Measurements from ENCODE around the gene TMEM232. TPM values are rescaled to one million over a fixed set of nuclear protein-coding genes. Genes with fewer than 3 reads are reported as not detected.

TMEM232 gene
- total and polyA plus RNA-seq, 9 of the 15 experiments (the other 6 are each of a cell fraction or from before 2014, with no cell fraction given): 0.09 to 2.2 (median 0.41) TPM

DNA sequence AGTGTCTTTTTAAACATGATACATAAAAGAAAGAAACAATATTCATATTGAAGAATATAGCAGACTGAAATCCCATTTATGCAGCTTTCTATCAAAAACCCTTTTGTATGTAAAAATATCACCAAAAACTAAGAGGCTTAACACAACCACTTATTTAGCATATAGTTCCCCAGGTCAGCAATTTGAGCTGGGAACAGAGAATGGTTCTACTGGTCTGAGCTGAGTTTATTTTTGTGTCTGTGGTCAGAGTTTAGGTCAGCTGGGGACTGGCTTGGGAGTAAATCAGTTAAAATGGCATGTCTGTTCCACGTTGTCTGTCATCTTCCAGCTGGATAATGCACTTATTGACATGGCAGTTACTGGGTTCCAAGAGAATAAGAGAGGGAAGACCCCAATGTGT, 165.0 kb downstream of the TMEM232 start (continued):
- TF ChIP-seq PTTG1 (tag; IDR thresholded peaks at IDR 0.05; ENCODE audit: low read depth) (no peak), CBX3 (IDR thresholded peaks at IDR 0.05; ENCODE audit: borderline replicate concordance in 1 of 2, low read length in 2 of 2) (no peak), MYC (IDR thresholded peaks at IDR 0.05; ENCODE audit: low read depth, low read length) (no peak), MYC (CRISPR knock-in tag; IDR thresholded peaks at IDR 0.05; ENCODE audit: borderline replicate concordance, low read depth) (no peak), SAFB (IDR thresholded peaks at IDR 0.05; ENCODE audit: borderline replicate concordance, low read depth, low read length) (no peak)
- TF ChIP-seq, protein P1, sequence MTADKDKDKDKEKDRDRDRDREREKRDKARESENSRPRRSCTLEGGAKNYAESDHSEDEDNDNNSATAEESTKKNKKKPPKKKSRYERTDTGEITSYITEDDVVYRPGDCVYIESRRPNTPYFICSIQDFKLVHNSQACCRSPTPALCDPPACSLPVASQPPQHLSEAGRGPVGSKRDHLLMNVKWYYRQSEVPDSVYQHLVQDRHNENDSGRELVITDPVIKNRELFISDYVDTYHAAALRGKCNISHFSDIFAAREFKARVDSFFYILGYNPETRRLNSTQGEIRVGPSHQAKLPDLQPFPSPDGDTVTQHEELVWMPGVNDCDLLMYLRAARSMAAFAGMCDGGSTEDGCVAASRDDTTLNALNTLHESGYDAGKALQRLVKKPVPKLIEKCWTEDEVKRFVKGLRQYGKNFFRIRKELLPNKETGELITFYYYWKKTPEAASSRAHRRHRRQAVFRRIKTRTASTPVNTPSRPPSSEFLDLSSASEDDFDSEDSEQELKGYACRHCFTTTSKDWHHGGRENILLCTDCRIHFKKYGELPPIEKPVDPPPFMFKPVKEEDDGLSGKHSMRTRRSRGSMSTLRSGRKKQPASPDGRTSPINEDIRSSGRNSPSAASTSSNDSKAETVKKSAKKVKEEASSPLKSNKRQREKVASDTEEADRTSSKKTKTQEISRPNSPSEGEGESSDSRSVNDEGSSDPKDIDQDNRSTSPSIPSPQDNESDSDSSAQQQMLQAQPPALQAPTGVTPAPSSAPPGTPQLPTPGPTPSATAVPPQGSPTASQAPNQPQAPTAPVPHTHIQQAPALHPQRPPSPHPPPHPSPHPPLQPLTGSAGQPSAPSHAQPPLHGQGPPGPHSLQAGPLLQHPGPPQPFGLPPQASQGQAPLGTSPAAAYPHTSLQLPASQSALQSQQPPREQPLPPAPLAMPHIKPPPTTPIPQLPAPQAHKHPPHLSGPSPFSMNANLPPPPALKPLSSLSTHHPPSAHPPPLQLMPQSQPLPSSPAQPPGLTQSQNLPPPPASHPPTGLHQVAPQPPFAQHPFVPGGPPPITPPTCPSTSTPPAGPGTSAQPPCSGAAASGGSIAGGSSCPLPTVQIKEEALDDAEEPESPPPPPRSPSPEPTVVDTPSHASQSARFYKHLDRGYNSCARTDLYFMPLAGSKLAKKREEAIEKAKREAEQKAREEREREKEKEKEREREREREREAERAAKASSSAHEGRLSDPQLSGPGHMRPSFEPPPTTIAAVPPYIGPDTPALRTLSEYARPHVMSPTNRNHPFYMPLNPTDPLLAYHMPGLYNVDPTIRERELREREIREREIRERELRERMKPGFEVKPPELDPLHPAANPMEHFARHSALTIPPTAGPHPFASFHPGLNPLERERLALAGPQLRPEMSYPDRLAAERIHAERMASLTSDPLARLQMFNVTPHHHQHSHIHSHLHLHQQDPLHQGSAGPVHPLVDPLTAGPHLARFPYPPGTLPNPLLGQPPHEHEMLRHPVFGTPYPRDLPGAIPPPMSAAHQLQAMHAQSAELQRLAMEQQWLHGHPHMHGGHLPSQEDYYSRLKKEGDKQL (CRISPR knock-in tag; IDR thresholded peaks at IDR 0.05; ENCODE audit: borderline replicate concordance): no peak
- TF ChIP-seq, protein P2, sequence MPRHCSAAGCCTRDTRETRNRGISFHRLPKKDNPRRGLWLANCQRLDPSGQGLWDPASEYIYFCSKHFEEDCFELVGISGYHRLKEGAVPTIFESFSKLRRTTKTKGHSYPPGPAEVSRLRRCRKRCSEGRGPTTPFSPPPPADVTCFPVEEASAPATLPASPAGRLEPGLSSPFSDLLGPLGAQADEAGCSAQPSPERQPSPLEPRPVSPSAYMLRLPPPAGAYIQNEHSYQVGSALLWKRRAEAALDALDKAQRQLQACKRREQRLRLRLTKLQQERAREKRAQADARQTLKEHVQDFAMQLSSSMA (CRISPR knock-in tag; IDR thresholded peaks at IDR 0.05): no peak
- TF ChIP-seq, protein P3, sequence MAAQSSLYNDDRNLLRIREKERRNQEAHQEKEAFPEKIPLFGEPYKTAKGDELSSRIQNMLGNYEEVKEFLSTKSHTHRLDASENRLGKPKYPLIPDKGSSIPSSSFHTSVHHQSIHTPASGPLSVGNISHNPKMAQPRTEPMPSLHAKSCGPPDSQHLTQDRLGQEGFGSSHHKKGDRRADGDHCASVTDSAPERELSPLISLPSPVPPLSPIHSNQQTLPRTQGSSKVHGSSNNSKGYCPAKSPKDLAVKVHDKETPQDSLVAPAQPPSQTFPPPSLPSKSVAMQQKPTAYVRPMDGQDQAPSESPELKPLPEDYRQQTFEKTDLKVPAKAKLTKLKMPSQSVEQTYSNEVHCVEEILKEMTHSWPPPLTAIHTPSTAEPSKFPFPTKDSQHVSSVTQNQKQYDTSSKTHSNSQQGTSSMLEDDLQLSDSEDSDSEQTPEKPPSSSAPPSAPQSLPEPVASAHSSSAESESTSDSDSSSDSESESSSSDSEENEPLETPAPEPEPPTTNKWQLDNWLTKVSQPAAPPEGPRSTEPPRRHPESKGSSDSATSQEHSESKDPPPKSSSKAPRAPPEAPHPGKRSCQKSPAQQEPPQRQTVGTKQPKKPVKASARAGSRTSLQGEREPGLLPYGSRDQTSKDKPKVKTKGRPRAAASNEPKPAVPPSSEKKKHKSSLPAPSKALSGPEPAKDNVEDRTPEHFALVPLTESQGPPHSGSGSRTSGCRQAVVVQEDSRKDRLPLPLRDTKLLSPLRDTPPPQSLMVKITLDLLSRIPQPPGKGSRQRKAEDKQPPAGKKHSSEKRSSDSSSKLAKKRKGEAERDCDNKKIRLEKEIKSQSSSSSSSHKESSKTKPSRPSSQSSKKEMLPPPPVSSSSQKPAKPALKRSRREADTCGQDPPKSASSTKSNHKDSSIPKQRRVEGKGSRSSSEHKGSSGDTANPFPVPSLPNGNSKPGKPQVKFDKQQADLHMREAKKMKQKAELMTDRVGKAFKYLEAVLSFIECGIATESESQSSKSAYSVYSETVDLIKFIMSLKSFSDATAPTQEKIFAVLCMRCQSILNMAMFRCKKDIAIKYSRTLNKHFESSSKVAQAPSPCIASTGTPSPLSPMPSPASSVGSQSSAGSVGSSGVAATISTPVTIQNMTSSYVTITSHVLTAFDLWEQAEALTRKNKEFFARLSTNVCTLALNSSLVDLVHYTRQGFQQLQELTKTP (IDR thresholded peaks at IDR 0.05; ENCODE audit: low read depth in 1 of 2, partially characterized antibody in 2 of 2): no peak
